Measurements from ENCODE around the gene GNG4.
"Not testable (repeated sequence)": the region's sequence is repeated elsewhere in the genome, so short reads cannot be mapped to it uniquely, and the experiment has no call there.

The GNG4 gene

GRCh38 chr1:235624721-235625333, 24.8 kb downstream of the GNG4 start:
- DNase-seq: peak; percentile 18

- DNase-seq: no peak
Measured at GRCh38 chr1:235622936-235623779, 26.4 kb downstream of the GNG4 start.

GRCh38 chr1:235619149-235619548, 30.4 kb downstream of the GNG4 start:
- not testable (repeated sequence) for DNase-seq

- DNase-seq: peak; percentile 87
Measured at GRCh38 chr1:235617808-235618207, 31.8 kb downstream of the GNG4 start.

- no peak for DNase-seq
Measured at GRCh38 chr1:235617140-235617539, 32.4 kb downstream of the GNG4 start.

- no peak for DNase-seq
Measured at GRCh38 chr1:235614442-235614954, 35.1 kb downstream of the GNG4 start.

GRCh38 chr1:235613602-235614001, 36.0 kb downstream of the GNG4 start:
- DNase-seq: no peak

- no peak for DNase-seq
Measured at GRCh38 chr1:235612761-235613160, 36.8 kb downstream of the GNG4 start.

GRCh38 chr1:235610157-235610556, 39.4 kb downstream of the GNG4 start:
- DNase-seq: no peak

- DNase-seq: no peak
Measured at GRCh38 chr1:235608278-235608677, 41.3 kb downstream of the GNG4 start.

- DNase-seq: no peak
Measured at GRCh38 chr1:235607284-235607683, 42.3 kb downstream of the GNG4 start.

GRCh38 chr1:235601104-235601503, 48.5 kb downstream of the GNG4 start:
- DNase-seq: no peak

- no peak for DNase-seq
Measured at GRCh38 chr1:235599536-235599935, 50.0 kb downstream of the GNG4 start.

GRCh38 chr1:235597867-235598553, 51.6 kb downstream of the GNG4 start:
- DNase-seq: peak; percentile 64

GRCh38 chr1:235595079-235595478, 54.5 kb downstream of the GNG4 start:
- DNase-seq: no peak

GRCh38 chr1:235594281-235594895, 55.2 kb downstream of the GNG4 start:
- DNase-seq: not testable (repeated sequence)

- peak; percentile 9 for DNase-seq
Measured at GRCh38 chr1:235588916-235589515, 60.6 kb downstream of the GNG4 start.

- DNase-seq: no peak
Measured at GRCh38 chr1:235588156-235588555, 61.4 kb downstream of the GNG4 start.

- DNase-seq: no peak
Measured at GRCh38 chr1:235586992-235587391, 62.6 kb downstream of the GNG4 start.

- no peak for DNase-seq
Measured at GRCh38 chr1:235586413-235586812, 63.2 kb downstream of the GNG4 start.

- DNase-seq: no peak
Measured at GRCh38 chr1:235584973-235585372, 64.6 kb downstream of the GNG4 start.

- DNase-seq: no peak
Measured at GRCh38 chr1:235583511-235584001, 66.0 kb downstream of the GNG4 start.
